ENCODE results near the gene CFAP46.
"Not testable (repeated sequence)": the region's sequence is repeated elsewhere in the genome, so short reads cannot be mapped to it uniquely, and the experiment has no call there.

CFAP46 gene

GRCh38 chr10:132889556-132889955, 52.8 kb downstream of the CFAP46 start:
- TF ChIP-seq ZC3H10 (CRISPR knock-in tag; IDR thresholded peaks at IDR 0.05), result no peak
- TF ChIP-seq CREB5 (CRISPR knock-in tag; IDR thresholded peaks at IDR 0.05; ENCODE audit: low read depth), result no peak
- no peak for TF ChIP-seq ISL1 (CRISPR knock-in tag; IDR thresholded peaks at IDR 0.05)
- TF ChIP-seq CSRNP3 (CRISPR knock-in tag; IDR thresholded peaks at IDR 0.05), result no peak
- TF ChIP-seq PATZ1 (CRISPR knock-in tag; IDR thresholded peaks at IDR 0.05; ENCODE audit: borderline replicate concordance), result no peak
- TF ChIP-seq ZNF70 (CRISPR knock-in tag; IDR thresholded peaks at IDR 0.05), result no peak
- TF ChIP-seq SNAI2 (CRISPR knock-in tag; IDR thresholded peaks at IDR 0.05), result no peak
- no peak for TF ChIP-seq CSDC2 (CRISPR knock-in tag; IDR thresholded peaks at IDR 0.05)
- TF ChIP-seq ZFP3 (CRISPR knock-in tag; IDR thresholded peaks at IDR 0.05), result no peak
- no peak for TF ChIP-seq GLIS3 (CRISPR knock-in tag; IDR thresholded peaks at IDR 0.05)
- no peak for TF ChIP-seq ARNTL (CRISPR knock-in tag; IDR thresholded peaks at IDR 0.05; ENCODE audit: borderline replicate concordance, low read depth)
- TF ChIP-seq RARB (CRISPR knock-in tag; IDR thresholded peaks at IDR 0.05), result no peak
- TF ChIP-seq OSR1 (CRISPR knock-in tag; IDR thresholded peaks at IDR 0.05), result no peak
- no peak for TF ChIP-seq ZFP30 (CRISPR knock-in tag; IDR thresholded peaks at IDR 0.05)
- TF ChIP-seq TSHZ2 (CRISPR knock-in tag; IDR thresholded peaks at IDR 0.05), result no peak
- ATAC-seq, result no peak

- ATAC-seq, result no peak
- TF ChIP-seq GLIS3 (CRISPR knock-in tag; IDR thresholded peaks at IDR 0.05), result no peak
- TF ChIP-seq ZC3H10 (CRISPR knock-in tag; IDR thresholded peaks at IDR 0.05), result no peak
- TF ChIP-seq ESRRG (CRISPR knock-in tag; IDR thresholded peaks at IDR 0.05), result no peak
- TF ChIP-seq ZNF565 (CRISPR knock-in tag; conservative IDR thresholded peaks at IDR 0.05; ENCODE audit: low read depth), result no peak
- no peak for TF ChIP-seq SNAI2 (CRISPR knock-in tag; IDR thresholded peaks at IDR 0.05)
Measured at GRCh38 chr10:132888898-132889490, 53.4 kb downstream of the CFAP46 start.

- not testable (repeated sequence) for ATAC-seq
Measured at GRCh38 chr10:132888446-132888845, 53.9 kb downstream of the CFAP46 start.

- TF ChIP-seq PATZ1 (CRISPR knock-in tag; IDR thresholded peaks at IDR 0.05; ENCODE audit: borderline replicate concordance), result no peak
- peak; percentile 61 for ATAC-seq
Measured at GRCh38 chr10:132886211-132887099, 55.9 kb downstream of the CFAP46 start.

All from SK-N-SH treated with all-trans-retinoic acid at 6 μM for 48 hours (cell line).